B cell (primary cell): ENCODE results near the gene FBXO30.

Experiments used
- CTCF ChIP-seq: fragments of 200-600 bp; IDR thresholded peaks from one replicate; pipeline ENCODE4 v1.8.0; 2022; ENCODE audit warnings: antibody characterized with exemption, mild to moderate bottlenecking
- EZH2 ChIP-seq: IDR thresholded peaks from 2 replicates; pipeline ENCODE4 v1.6.1; 2012; ENCODE audit warnings: borderline replicate concordance, low read depth, mild to moderate bottlenecking, moderate library complexity, low read length; ENCODE audit not compliant: insufficient read depth, poor library complexity, severe bottlenecking

- no peak for TF ChIP-seq CTCF
- TF ChIP-seq EZH2 = no peak
These were observed 5.4 kb downstream of the FBXO30 start for GRCh38 chr6:145809211-145809610.
